Measurements from ENCODE around the gene NAT9. TPM values are rescaled to one million over a fixed set of nuclear protein-coding genes. Genes with fewer than 3 reads are reported as not detected.
A peak's percentile ranks its signal among the peaks of the same experiment; 100 is the strongest.

Gene NAT9
- polyA plus RNA-seq, 4 donors: 12.4 to 28.3 (median 22.2) TPM

DNA sequence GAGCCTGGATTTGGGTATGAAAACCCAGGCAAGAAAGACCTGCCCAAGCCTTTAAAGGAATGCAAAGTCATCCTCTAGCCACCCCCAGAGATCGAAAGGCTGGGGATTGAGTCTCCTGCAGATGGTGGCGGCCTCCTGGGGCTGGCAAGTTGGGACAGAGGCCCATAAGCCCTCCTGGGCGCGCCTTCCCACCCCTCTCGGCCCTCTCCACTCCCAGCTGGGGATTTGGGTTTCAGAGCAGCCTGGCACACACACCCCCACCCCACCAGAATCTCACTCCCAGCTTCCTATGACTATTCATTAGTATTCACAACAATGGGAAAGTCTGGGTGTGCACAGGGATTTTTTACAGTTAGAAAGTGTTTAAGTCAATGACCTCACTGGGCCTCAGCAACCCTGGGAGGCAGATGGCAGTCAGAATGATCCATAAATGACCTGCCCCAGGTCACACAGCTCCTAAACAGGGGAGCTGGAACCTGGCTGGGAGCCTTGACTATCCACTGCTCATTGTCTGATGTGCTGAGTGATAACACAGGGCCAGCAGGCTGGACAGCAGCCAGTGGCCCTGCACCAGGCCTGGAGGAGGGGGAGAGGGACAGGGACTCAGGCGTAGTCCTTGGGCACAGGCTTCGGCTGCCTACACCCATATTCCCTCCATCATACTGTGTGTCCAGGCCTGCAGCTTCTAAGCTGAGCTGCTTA is 15.6 kb downstream of the NAT9 start:
- peaks cover 26 to 88% (median 40%) of the 10 kb centered on the region in 3 donors for H3K4me1 ChIP-seq (ENCODE audit: control insufficient read depth in 3 of 3, insufficient read depth in 2 of 3, low read depth in 1 of 3, low read length in 2 of 3)
- H3K27ac ChIP-seq (ENCODE audit: low read depth in 1 of 3, low read length in 2 of 3): peak overlapping the region; percentile 85 to 92 (median 90)
- DNase-seq (no peak), FAIRE-seq (no peak)
- 47 to 67% (median 52%) methylated on average over 7 of the region's 7 CpGs for WGBS, 3 donors
- H3K36me3 ChIP-seq (ENCODE audit: control insufficient read depth in 3 of 3, insufficient read depth in 2 of 3, low read depth in 1 of 3, low read length in 3 of 3): peaks cover 2 to 96% (median 7%) of the 10 kb centered on the region in 3 donors
- H3K9me3 ChIP-seq (ENCODE audit: control insufficient read depth in 2 of 2, insufficient read depth in 1 of 2, low read depth in 1 of 2, low read length in 1 of 2): no peaks in the 10 kb centered on the region
- no peaks in the 10 kb centered on the region for H3K27me3 ChIP-seq (ENCODE audit: control insufficient read depth in 3 of 3, insufficient read depth in 3 of 3, low read length in 3 of 3)
- peak overlapping the region in 1 of 3 donors; percentile 2 for H3K4me3 ChIP-seq (ENCODE audit: low read depth in 1 of 3, low read length in 3 of 3)

DNA sequence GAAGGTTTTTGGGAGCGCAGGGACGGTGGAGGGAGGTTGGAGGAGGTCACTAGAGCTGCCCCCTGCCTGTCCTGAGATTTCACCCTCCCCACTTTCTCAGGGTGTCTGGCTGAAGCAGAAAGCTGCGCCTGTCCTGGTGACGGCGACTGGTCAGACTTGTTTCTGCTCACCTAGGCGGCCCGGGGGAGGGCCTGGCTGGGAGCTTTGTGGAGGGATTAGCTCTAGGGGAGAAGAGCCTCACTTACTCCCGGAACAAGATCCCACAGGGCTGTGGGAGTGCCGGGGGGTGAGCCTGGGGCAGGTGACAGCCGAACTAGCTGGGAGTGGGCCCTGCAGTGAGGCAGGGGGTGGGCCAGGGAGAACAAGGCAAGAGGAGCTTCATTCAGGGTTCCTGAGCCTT is 16.2 kb downstream of the NAT9 start:
- no peaks in the 10 kb centered on the region for H3K27me3 ChIP-seq (ENCODE audit: control insufficient read depth in 3 of 3, insufficient read depth in 3 of 3, low read length in 3 of 3)
- DNase-seq (peak; percentile 47 to 77), FAIRE-seq (no peak)
- H3K9me3 ChIP-seq (ENCODE audit: control insufficient read depth in 2 of 2, insufficient read depth in 1 of 2, low read depth in 1 of 2, low read length in 1 of 2): no peaks in the 10 kb centered on the region
- WGBS, 3 donors: 22 to 63% (median 25%) methylated on average over 10 of the region's 10 CpGs
- peak overlapping the region in 2 of 3 donors; percentile 2 to 5 for H3K4me3 ChIP-seq (ENCODE audit: low read depth in 1 of 3, low read length in 3 of 3)
- peaks cover 29 to 89% (median 40%) of the 10 kb centered on the region in 3 donors for H3K4me1 ChIP-seq (ENCODE audit: control insufficient read depth in 3 of 3, insufficient read depth in 2 of 3, low read depth in 1 of 3, low read length in 2 of 3)
- peaks cover 2 to 96% (median 10%) of the 10 kb centered on the region in 3 donors for H3K36me3 ChIP-seq (ENCODE audit: control insufficient read depth in 3 of 3, insufficient read depth in 2 of 3, low read depth in 1 of 3, low read length in 3 of 3)
- H3K27ac ChIP-seq (ENCODE audit: low read depth in 1 of 3, low read length in 2 of 3): peak overlapping the region; percentile 85 to 92 (median 90)

DNA sequence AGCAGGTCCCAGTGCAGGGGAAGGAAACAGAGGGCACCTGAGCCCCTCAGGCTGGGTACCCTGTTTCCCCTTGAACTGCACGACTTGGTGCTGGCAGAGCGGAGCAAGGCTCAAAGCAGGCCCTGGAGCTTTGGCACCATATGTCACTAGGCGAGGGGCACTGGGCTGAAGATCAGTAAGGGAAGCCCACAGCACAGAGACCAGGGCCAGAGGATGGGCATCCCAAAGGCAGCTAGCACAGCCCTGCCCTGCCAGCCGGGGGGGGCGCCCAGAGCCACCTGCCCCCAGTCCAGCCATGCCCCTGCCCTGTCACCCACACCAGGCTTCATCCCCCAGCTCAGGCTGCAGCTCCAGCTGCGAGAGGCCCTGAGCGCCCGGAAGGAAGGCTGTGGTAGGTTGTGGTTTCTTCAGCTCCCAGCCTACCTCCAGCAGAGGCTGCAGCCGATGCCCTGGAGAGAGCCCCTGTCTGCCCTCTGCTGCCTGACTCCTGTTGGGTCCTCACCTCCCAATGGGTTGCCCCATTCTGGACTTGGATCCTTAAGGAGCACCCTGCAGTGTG is 16.8 kb downstream of the NAT9 start:
- Histone ChIP-seq H3K9me3 (ENCODE audit: control insufficient read depth in 2 of 2, insufficient read depth in 1 of 2, low read depth in 1 of 2, low read length in 1 of 2) (no peaks in the 10 kb centered on the region), H3K27ac (ENCODE audit: low read depth in 1 of 3, low read length in 2 of 3) (peak overlapping the region; percentile 85 to 92 (median 90)), H3K4me3 (ENCODE audit: low read depth in 1 of 3, low read length in 3 of 3) (peak overlapping the region in 1 of 3 donors; percentile 37), H3K4me1 (ENCODE audit: control insufficient read depth in 3 of 3, insufficient read depth in 2 of 3, low read depth in 1 of 3, low read length in 2 of 3) (peaks cover 31 to 87% (median 40%) of the 10 kb centered on the region in 3 donors), H3K36me3 (ENCODE audit: control insufficient read depth in 3 of 3, insufficient read depth in 2 of 3, low read depth in 1 of 3, low read length in 3 of 3) (peaks cover 2 to 96% (median 6%) of the 10 kb centered on the region in 3 donors), H3K27me3 (ENCODE audit: control insufficient read depth in 3 of 3, insufficient read depth in 3 of 3, low read length in 3 of 3) (no peaks in the 10 kb centered on the region)
- DNase-seq (peak; percentile 52 to 58), FAIRE-seq (no peak)
- WGBS, 3 donors: 21 to 56% (median 29%) methylated on average over 8 to 9 of the region's 9 CpGs

DNA sequence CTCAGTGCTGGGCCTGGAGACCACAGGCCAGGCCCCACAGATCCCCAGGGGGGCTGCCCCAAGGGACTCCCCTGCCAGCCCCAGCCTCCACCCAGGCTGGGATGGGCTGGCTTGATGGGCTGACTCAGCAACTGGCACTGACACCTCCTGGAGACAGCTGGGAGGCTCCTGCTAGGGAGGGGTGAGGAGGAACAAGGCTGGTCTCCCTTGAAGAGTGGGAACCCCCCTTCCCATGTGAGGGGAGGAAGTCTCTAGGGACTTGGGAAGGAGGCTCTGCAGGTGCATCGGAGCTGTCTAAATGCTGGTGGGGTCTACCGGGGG is 17.3 kb downstream of the NAT9 start:
- Histone ChIP-seq H3K36me3 (ENCODE audit: control insufficient read depth in 3 of 3, insufficient read depth in 2 of 3, low read depth in 1 of 3, low read length in 3 of 3) (peaks cover 2 to 96% (median 5%) of the 10 kb centered on the region in 3 donors), H3K27ac (ENCODE audit: low read depth in 1 of 3, low read length in 2 of 3) (peak overlapping the region; percentile 85 to 92 (median 90)), H3K4me1 (ENCODE audit: control insufficient read depth in 3 of 3, insufficient read depth in 2 of 3, low read depth in 1 of 3, low read length in 2 of 3) (peaks cover 33 to 87% (median 40%) of the 10 kb centered on the region in 3 donors), H3K9me3 (ENCODE audit: control insufficient read depth in 2 of 2, insufficient read depth in 1 of 2, low read depth in 1 of 2, low read length in 1 of 2) (no peaks in the 10 kb centered on the region), H3K27me3 (ENCODE audit: control insufficient read depth in 3 of 3, insufficient read depth in 3 of 3, low read length in 3 of 3) (no peaks in the 10 kb centered on the region), H3K4me3 (ENCODE audit: low read depth in 1 of 3, low read length in 3 of 3) (peak overlapping the region in 2 of 3 donors; percentile 17 to 37)
- WGBS, 3 donors: 58 to 72% (median 65%) methylated on average over 2 of the region's 2 CpGs
- DNase-seq: peak; percentile 61 to 74
- no peak for FAIRE-seq

DNA sequence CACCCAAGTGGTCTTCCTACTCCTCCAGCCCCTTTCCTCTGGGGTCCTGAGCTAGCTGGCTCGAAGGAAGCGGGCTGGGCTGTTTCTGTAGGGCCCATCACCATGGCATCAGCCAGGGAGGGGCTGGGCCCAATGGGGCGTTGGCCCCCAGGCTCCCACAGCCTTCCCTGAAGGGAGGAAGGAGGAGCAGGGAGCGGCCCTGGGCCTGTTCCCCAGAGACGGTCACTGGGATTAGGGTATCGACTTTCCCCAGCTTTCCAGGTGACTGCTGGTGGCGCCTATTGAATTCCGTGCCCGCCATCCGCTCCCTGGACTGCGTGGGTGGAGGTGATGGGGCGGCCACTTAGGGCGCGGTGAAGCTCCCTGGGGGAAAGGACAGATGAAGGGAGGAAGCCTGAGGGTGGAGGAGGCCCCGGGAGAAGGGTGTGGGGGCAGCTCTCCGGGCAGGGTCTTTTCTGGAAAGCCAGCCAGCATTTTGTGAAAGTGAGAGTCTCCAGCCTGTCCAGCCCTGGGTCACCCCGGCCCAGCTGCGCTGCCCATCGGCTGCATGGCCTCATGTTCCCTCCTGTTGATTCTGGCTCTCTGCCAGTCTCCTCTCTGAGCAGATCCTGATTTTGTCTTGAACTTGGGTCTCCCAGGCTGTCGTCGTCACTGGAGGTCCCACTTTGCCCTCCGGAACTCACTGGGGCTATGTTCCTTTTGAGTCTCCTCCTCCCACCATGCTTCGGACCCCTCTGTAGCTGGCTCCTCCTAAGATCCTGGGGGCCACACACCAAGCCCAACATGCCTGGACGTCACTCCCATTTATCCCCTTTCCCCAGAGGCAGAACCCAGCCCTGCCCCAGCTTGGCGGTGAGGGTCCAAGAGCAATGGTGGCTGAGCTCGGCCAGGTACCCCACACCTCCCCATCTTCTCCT is 18.0 kb downstream of the NAT9 start:
- H3K4me1 ChIP-seq (ENCODE audit: control insufficient read depth in 3 of 3, insufficient read depth in 2 of 3, low read depth in 1 of 3, low read length in 2 of 3): peaks cover 35 to 90% (median 42%) of the 10 kb centered on the region in 3 donors
- peak overlapping the region in 2 of 3 donors; percentile 17 to 37 for H3K4me3 ChIP-seq (ENCODE audit: low read depth in 1 of 3, low read length in 3 of 3)
- H3K9me3 ChIP-seq (ENCODE audit: control insufficient read depth in 2 of 2, insufficient read depth in 1 of 2, low read depth in 1 of 2, low read length in 1 of 2): no peaks in the 10 kb centered on the region
- peak overlapping the region; percentile 85 to 92 (median 90) for H3K27ac ChIP-seq (ENCODE audit: low read depth in 1 of 3, low read length in 2 of 3)
- 22 to 41% (median 33%) methylated on average over 25 to 26 of the region's 26 CpGs for WGBS, 3 donors
- DNase-seq (peak; percentile 50 to 76), FAIRE-seq (no peak)
- peaks cover 2 to 96% (median 5%) of the 10 kb centered on the region in 3 donors for H3K36me3 ChIP-seq (ENCODE audit: control insufficient read depth in 3 of 3, insufficient read depth in 2 of 3, low read depth in 1 of 3, low read length in 3 of 3)
- no peaks in the 10 kb centered on the region for H3K27me3 ChIP-seq (ENCODE audit: control insufficient read depth in 3 of 3, insufficient read depth in 3 of 3, low read length in 3 of 3)

DNA sequence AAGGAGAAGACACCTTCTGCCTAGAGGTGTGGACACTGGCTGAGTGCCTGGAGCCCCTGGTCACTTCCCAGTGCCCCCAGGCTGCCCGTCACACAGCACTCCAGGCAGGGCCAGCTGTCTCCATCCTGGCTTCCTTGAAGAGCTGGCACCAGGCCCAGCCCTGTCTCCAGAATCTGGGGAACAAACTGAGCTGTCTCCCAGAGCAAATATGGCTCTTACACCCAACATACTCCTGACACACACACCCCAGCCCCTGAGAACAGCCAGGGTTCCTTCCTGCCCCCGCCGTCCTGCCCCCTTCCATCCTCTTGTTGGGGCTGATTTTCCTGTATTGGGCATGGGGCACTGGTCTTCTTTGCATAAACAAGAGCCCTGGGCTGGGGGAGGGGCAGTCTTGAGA is 18.6 kb downstream of the NAT9 start:
- peak overlapping the region in 2 of 3 donors; percentile 17 to 37 for H3K4me3 ChIP-seq (ENCODE audit: low read depth in 1 of 3, low read length in 3 of 3)
- peaks cover 2 to 98% (median 5%) of the 10 kb centered on the region in 3 donors for H3K36me3 ChIP-seq (ENCODE audit: control insufficient read depth in 3 of 3, insufficient read depth in 2 of 3, low read depth in 1 of 3, low read length in 3 of 3)
- peak overlapping the region; percentile 85 to 92 (median 90) for H3K27ac ChIP-seq (ENCODE audit: low read depth in 1 of 3, low read length in 2 of 3)
- DNase-seq (peak in 1 of 2 donors; percentile 63), FAIRE-seq (no peak)
- peaks cover 0 to 4% of the 10 kb centered on the region in 2 donors for H3K9me3 ChIP-seq (ENCODE audit: control insufficient read depth in 2 of 2, insufficient read depth in 1 of 2, low read depth in 1 of 2, low read length in 1 of 2)
- no peaks in the 10 kb centered on the region for H3K27me3 ChIP-seq (ENCODE audit: control insufficient read depth in 3 of 3, insufficient read depth in 3 of 3, low read length in 3 of 3)
- WGBS, 3 donors: 23 to 43% (median 34%) methylated on average over 3 of the region's 3 CpGs
- H3K4me1 ChIP-seq (ENCODE audit: control insufficient read depth in 3 of 3, insufficient read depth in 2 of 3, low read depth in 1 of 3, low read length in 2 of 3): peaks cover 37 to 90% (median 49%) of the 10 kb centered on the region in 3 donors

DNA sequence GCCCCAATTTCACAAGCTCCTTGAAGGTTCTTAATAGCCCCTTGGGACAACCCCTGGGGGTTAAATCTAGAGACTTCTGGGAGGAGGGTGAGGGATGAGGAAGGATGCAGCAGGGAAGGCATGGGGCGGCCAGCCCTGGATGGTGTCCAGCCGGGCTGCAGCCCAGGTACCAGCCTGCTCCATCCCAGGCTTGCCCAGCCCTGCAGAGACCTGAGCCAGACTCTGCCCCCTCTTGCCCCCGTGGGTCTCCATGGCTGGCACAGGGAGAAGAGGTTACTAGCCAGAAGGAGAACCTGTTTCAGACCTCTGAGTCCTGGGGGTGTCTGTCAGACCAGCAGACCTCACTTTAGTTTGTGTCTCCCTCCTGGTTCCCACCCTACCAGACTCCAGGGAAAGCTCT is 19.3 kb downstream of the NAT9 start:
- no peak for FAIRE-seq
- peak overlapping the region; percentile 85 to 92 (median 90) for H3K27ac ChIP-seq (ENCODE audit: low read depth in 1 of 3, low read length in 2 of 3)
- no peaks in the 10 kb centered on the region for H3K27me3 ChIP-seq (ENCODE audit: control insufficient read depth in 3 of 3, insufficient read depth in 3 of 3, low read length in 3 of 3)
- WGBS, 3 donors: 40 to 65% (median 54%) methylated on average over 3 of the region's 3 CpGs
- H3K4me1 ChIP-seq (ENCODE audit: control insufficient read depth in 3 of 3, insufficient read depth in 2 of 3, low read depth in 1 of 3, low read length in 2 of 3): peaks cover 41 to 90% (median 50%) of the 10 kb centered on the region in 3 donors
- peaks cover 0 to 98% (median 5%) of the 10 kb centered on the region in 3 donors for H3K36me3 ChIP-seq (ENCODE audit: control insufficient read depth in 3 of 3, insufficient read depth in 2 of 3, low read depth in 1 of 3, low read length in 3 of 3)
- H3K9me3 ChIP-seq (ENCODE audit: control insufficient read depth in 2 of 2, insufficient read depth in 1 of 2, low read depth in 1 of 2, low read length in 1 of 2): peaks cover 0 to 4% of the 10 kb centered on the region in 2 donors
- no peak for DNase-seq
- peak overlapping the region in 1 of 3 donors; percentile 2 for H3K4me3 ChIP-seq (ENCODE audit: low read depth in 1 of 3, low read length in 3 of 3)

DNA sequence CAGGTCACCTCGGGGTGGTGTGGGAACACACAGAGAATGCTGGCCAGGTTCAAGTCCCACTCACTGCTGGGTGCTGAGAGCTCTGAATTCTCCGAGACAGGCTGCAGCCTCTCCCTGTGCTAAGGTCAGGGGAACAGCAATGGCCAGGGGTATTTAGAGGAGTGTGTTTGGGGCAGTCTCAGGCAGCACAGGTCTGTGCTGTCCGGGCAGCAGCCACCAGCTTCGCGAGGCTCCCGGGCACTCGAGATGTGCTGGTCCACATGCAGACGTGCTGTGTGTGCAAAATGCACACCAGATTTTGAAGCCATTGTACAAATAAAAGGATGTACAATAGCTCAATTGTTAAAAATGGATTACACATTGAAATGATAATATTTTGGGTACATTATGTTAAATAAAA is 20.6 kb downstream of the NAT9 start:
- Histone ChIP-seq H3K27ac (ENCODE audit: low read depth in 1 of 3, low read length in 2 of 3) (no peak overlapping the region), H3K9me3 (ENCODE audit: control insufficient read depth in 2 of 2, insufficient read depth in 1 of 2, low read depth in 1 of 2, low read length in 1 of 2) (peaks cover 0 to 4% of the 10 kb centered on the region in 2 donors), H3K4me1 (ENCODE audit: control insufficient read depth in 3 of 3, insufficient read depth in 2 of 3, low read depth in 1 of 3, low read length in 2 of 3) (peaks cover 40 to 89% (median 44%) of the 10 kb centered on the region in 3 donors), H3K4me3 (ENCODE audit: low read depth in 1 of 3, low read length in 3 of 3) (no peak overlapping the region), H3K36me3 (ENCODE audit: control insufficient read depth in 3 of 3, insufficient read depth in 2 of 3, low read depth in 1 of 3, low read length in 3 of 3) (peaks cover 0 to 96% (median 5%) of the 10 kb centered on the region in 3 donors), H3K27me3 (ENCODE audit: control insufficient read depth in 3 of 3, insufficient read depth in 3 of 3, low read length in 3 of 3) (no peaks in the 10 kb centered on the region)
- DNase-seq: no peak
- 83 to 90% (median 84%) methylated on average over 8 of the region's 8 CpGs for WGBS, 3 donors
- no peak for FAIRE-seq
